Chondrocyte (in vitro differentiated cells): Measurements from ENCODE around the gene CKLF. TPM values are rescaled to one million over a fixed set of nuclear protein-coding genes. Genes with fewer than 3 reads are reported as not detected.

Experiments used
- DNase-seq: peaks from one replicate; pipeline ENCODE4 v3.0.0; 2021; ENCODE audit warnings: mixed read lengths, low spot score
- H3K27ac Mint-ChIP-seq: one replicate; pipeline ENCODE4 v1.8.0; 2021; ENCODE audit warnings: mild to moderate bottlenecking, moderate library complexity, mixed read lengths; ENCODE audit not compliant: unreplicated experiment
- H3K27me3 Mint-ChIP-seq: 2 replicates; pipeline ENCODE4 v1.8.0; 2021; ENCODE audit warnings: low read depth, mixed read lengths
- H3K36me3 Mint-ChIP-seq: 2 replicates; pipeline ENCODE4 v1.8.0; 2021; ENCODE audit warnings: low read depth, mixed read lengths
- H3K4me1 Mint-ChIP-seq: 2 replicates; pipeline ENCODE4 v1.8.0; 2021; ENCODE audit warnings: low read depth, mild to moderate bottlenecking, mixed read lengths
- H3K4me3 Mint-ChIP-seq: one replicate; pipeline ENCODE4 v1.8.0; 2021; ENCODE audit warnings: mild to moderate bottlenecking, moderate library complexity, mixed read lengths; ENCODE audit not compliant: unreplicated experiment
- H3K9me3 Mint-ChIP-seq: 2 replicates; pipeline ENCODE4 v1.8.0; 2021; ENCODE audit warnings: low read depth, mixed read lengths
- CTCF ChIP-seq: fragments of 200-600 bp; sonication (generic); IDR thresholded peaks from 2 replicates; pipeline ENCODE4 v1.5.0; 2021; ENCODE audit warnings: antibody characterized with exemption, mild to moderate bottlenecking, moderate library complexity
- total RNA-seq: library from RNA; stranded (reverse); gene quantifications from 3 replicates; pipeline ENCODE4 v1.2.1, GENCODE V29; 2021

Gene CKLF
- total RNA-seq, 1 donor from 2014 or later = 47.3 TPM

- Mint-ChIP-seq H3K9me3 (no peaks in the 10 kb centered on the region), H3K4me3 (no peak overlapping the region), H3K27ac (no peak overlapping the region), H3K4me1 (peaks cover 4% of the 10 kb centered on the region), H3K27me3 (no peaks in the 10 kb centered on the region), H3K36me3 (peaks cover 28% of the 10 kb centered on the region)
- no peak for TF ChIP-seq CTCF
- no peak for DNase-seq
These were observed 15.1 kb upstream of the CKLF start for GRCh38 chr16:66537236-66537635.

DNA sequence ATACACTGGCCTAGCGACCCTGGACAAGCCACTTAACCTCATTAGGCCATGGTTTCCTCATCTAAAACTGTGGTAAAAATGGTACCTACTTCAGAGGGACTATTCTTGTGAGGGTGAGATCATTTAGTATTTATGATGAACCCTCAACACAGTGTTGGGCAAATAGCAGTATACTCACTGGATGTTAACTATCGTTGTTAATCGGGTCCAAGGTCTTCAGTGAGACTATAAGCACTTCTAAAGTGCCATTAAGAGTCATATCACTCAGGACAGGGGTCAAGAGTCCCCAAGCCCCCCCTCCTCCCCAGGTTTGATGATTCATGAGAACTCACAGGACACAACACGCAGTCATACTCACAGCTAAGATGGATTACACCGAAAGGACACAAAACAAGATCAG lies 13.5 kb upstream of the CKLF start:
- no peaks in the 10 kb centered on the region for H3K9me3 Mint-ChIP-seq
- no peaks in the 10 kb centered on the region for H3K27me3 Mint-ChIP-seq
- peaks cover 4% of the 10 kb centered on the region for H3K4me1 Mint-ChIP-seq
- TF ChIP-seq CTCF = no peak
- no peak overlapping the region for H3K4me3 Mint-ChIP-seq
- H3K27ac Mint-ChIP-seq = no peak overlapping the region
- H3K36me3 Mint-ChIP-seq = peaks cover 27% of the 10 kb centered on the region
- no peak for DNase-seq

GRCh38 chr16:66539623-66540469 lies 12.5 kb upstream of the CKLF start:
- no peaks in the 10 kb centered on the region for H3K9me3 Mint-ChIP-seq
- peak overlapping the region; percentile 22 for H3K27ac Mint-ChIP-seq
- DNase-seq = no peak

DNA sequence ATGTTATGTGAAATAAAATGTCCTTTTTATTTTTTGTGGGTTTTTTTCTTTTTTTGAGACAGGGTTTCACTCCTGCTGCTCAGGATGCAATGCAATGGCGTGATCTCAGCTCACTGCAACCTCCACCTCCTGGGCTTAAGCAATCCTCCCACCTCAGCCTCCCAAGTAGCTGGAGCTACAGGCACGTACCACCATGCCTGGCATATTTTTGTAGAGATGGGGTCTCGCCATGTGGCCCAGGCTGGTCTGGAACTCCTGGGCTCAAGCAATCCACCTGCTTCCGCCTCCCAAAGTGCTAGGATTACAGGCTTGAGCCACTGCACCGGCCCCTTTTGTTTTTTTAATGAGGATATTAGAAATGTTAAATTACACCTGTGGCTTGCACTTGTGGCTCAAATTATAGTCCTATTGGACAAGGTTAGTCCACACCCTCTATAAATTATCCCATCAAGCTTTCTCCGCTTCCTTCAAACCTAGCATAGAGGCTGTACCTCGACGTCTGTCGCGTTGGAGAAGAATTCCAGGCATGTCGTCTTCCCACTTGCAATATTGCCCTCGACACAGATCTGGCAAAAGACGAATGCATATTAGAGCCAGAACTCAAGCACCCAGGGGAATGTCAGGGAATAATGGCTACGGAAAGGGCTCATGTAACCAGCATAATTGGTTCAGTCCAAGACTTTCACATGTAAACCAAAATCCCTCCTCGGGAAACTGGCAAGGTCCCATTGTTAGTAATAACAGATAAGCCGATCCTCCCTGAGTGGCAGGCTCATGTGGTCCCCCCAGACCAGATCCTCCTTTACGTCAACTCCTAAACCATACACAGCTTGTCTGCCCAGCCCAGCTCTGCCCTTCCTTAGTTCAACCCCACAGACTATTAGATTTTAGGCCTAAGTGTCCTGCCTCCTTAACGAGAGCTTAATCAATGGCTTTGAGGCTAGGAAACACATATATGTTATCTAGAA lies 10.7 kb upstream of the CKLF start:
- Mint-ChIP-seq H3K36me3 (peaks cover 14% of the 10 kb centered on the region), H3K4me3 (no peak overlapping the region), H3K27me3 (no peaks in the 10 kb centered on the region), H3K27ac (no peak overlapping the region), H3K4me1 (peaks cover 4% of the 10 kb centered on the region), H3K9me3 (no peaks in the 10 kb centered on the region)
- DNase-seq = no peak
- no peak for TF ChIP-seq CTCF

More at GRCh38 chr16:66539623-66540469, 12.5 kb upstream of the CKLF start:
- Mint-ChIP-seq H3K27me3 (no peaks in the 10 kb centered on the region), H3K4me3 (no peak overlapping the region), H3K36me3 (peaks cover 22% of the 10 kb centered on the region), H3K4me1 (peaks cover 4% of the 10 kb centered on the region)
- no peak for TF ChIP-seq CTCF

- H3K36me3 Mint-ChIP-seq = peaks cover 9% of the 10 kb centered on the region
- H3K4me3 Mint-ChIP-seq = no peak overlapping the region
- peaks cover 5% of the 10 kb centered on the region for H3K4me1 Mint-ChIP-seq
- no peaks in the 10 kb centered on the region for H3K9me3 Mint-ChIP-seq
- no peak for DNase-seq
- TF ChIP-seq CTCF = no peak
- H3K27ac Mint-ChIP-seq = no peak overlapping the region
- H3K27me3 Mint-ChIP-seq = no peaks in the 10 kb centered on the region
These were observed 10.0 kb upstream of the CKLF start for GRCh38 chr16:66542396-66542795.
